HEK293 (cell line): ENCODE measurements around the gene SSBP1.

Source experiments
- ZNF184 ChIP-seq: fragments of 450-650 bp; IDR thresholded peaks from 2 replicates; pipeline ENCODE4 v1.5.1; 2018; ENCODE audit warnings: missing biosample characterization, mild to moderate bottlenecking, missing genetic modification characterization
- ZNF473 ChIP-seq: fragments of 450-650 bp; formaldehyde crosslinking; IDR thresholded peaks from 2 replicates; pipeline ENCODE4 v1.5.1; 2017; ENCODE audit warnings: missing biosample characterization, missing genetic modification characterization
- ZNF555 ChIP-seq: fragments of 450-650 bp; formaldehyde crosslinking; conservative IDR thresholded peaks from 2 replicates; pipeline ENCODE4 v1.5.1; 2017; ENCODE audit warnings: missing biosample characterization, mild to moderate bottlenecking, missing genetic modification characterization, inconsistent platforms
- ZNF777 ChIP-seq: fragments of 450-650 bp; formaldehyde crosslinking; IDR thresholded peaks from 2 replicates; pipeline ENCODE4 v1.5.1; 2017; ENCODE audit warnings: missing biosample characterization, missing genetic modification characterization, borderline replicate concordance
- TF ChIP-seq, protein P1 (sequence below): fragments of 450-650 bp; formaldehyde crosslinking; IDR thresholded peaks from 2 replicates; pipeline ENCODE4 v1.5.1; 2016; ENCODE audit warnings: missing biosample characterization, missing genetic modification characterization
- TF ChIP-seq, protein P2 (sequence below): fragments of 450-650 bp; formaldehyde crosslinking; IDR thresholded peaks from 2 replicates; pipeline ENCODE4 v1.5.1; 2016; ENCODE audit warnings: missing biosample characterization, missing genetic modification characterization, low read depth
- TF ChIP-seq, protein P3 (sequence below): fragments of 450-650 bp; IDR thresholded peaks from 2 replicates; pipeline ENCODE4 v1.5.1; 2018; ENCODE audit warnings: missing biosample characterization, missing genetic modification characterization
- TF ChIP-seq, protein P4 (sequence below): fragments of 450-650 bp; formaldehyde crosslinking; IDR thresholded peaks from 2 replicates; pipeline ENCODE4 v1.5.1; 2016; ENCODE audit warnings: missing biosample characterization, missing genetic modification characterization

DNA sequence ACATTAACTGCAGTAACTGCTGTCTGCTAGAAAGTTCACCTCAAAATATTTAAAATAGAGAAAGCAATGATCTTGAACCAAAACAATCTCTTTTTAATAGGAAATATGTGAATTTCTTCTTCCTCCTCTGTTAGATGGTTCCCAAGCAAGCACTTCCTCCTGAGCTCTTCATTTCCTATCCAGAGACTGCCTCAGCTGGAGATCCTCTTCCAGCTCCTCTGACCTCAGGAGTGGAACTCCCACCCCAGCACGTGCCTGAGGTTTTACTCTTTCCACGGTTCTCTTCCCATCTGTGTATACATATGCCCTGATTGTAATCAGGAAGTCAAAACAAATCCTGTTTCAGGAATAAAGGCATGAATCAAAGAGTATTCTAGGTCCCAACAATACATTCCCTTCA is 41.8 kb upstream of the SSBP1 start:
- TF ChIP-seq, protein P1, sequence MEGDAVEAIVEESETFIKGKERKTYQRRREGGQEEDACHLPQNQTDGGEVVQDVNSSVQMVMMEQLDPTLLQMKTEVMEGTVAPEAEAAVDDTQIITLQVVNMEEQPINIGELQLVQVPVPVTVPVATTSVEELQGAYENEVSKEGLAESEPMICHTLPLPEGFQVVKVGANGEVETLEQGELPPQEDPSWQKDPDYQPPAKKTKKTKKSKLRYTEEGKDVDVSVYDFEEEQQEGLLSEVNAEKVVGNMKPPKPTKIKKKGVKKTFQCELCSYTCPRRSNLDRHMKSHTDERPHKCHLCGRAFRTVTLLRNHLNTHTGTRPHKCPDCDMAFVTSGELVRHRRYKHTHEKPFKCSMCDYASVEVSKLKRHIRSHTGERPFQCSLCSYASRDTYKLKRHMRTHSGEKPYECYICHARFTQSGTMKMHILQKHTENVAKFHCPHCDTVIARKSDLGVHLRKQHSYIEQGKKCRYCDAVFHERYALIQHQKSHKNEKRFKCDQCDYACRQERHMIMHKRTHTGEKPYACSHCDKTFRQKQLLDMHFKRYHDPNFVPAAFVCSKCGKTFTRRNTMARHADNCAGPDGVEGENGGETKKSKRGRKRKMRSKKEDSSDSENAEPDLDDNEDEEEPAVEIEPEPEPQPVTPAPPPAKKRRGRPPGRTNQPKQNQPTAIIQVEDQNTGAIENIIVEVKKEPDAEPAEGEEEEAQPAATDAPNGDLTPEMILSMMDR (tag by site-specific recombination): no peak
- TF ChIP-seq, protein P2, sequence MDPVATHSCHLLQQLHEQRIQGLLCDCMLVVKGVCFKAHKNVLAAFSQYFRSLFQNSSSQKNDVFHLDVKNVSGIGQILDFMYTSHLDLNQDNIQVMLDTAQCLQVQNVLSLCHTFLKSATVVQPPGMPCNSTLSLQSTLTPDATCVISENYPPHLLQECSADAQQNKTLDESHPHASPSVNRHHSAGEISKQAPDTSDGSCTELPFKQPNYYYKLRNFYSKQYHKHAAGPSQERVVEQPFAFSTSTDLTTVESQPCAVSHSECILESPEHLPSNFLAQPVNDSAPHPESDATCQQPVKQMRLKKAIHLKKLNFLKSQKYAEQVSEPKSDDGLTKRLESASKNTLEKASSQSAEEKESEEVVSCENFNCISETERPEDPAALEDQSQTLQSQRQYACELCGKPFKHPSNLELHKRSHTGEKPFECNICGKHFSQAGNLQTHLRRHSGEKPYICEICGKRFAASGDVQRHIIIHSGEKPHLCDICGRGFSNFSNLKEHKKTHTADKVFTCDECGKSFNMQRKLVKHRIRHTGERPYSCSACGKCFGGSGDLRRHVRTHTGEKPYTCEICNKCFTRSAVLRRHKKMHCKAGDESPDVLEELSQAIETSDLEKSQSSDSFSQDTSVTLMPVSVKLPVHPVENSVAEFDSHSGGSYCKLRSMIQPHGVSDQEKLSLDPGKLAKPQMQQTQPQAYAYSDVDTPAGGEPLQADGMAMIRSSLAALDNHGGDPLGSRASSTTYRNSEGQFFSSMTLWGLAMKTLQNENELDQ (tag by site-specific recombination): no peak
- TF ChIP-seq ZNF473 (no peak), ZNF555 (tag by site-specific recombination) (no peak), ZNF777 (tag by site-specific recombination) (no peak), ZNF184 (tag by site-specific recombination) (no peak)
- TF ChIP-seq, protein P3, sequence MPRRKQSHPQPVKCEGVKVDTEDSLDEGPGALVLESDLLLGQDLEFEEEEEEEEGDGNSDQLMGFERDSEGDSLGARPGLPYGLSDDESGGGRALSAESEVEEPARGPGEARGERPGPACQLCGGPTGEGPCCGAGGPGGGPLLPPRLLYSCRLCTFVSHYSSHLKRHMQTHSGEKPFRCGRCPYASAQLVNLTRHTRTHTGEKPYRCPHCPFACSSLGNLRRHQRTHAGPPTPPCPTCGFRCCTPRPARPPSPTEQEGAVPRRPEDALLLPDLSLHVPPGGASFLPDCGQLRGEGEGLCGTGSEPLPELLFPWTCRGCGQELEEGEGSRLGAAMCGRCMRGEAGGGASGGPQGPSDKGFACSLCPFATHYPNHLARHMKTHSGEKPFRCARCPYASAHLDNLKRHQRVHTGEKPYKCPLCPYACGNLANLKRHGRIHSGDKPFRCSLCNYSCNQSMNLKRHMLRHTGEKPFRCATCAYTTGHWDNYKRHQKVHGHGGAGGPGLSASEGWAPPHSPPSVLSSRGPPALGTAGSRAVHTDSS: no peak
- TF ChIP-seq, protein P4, sequence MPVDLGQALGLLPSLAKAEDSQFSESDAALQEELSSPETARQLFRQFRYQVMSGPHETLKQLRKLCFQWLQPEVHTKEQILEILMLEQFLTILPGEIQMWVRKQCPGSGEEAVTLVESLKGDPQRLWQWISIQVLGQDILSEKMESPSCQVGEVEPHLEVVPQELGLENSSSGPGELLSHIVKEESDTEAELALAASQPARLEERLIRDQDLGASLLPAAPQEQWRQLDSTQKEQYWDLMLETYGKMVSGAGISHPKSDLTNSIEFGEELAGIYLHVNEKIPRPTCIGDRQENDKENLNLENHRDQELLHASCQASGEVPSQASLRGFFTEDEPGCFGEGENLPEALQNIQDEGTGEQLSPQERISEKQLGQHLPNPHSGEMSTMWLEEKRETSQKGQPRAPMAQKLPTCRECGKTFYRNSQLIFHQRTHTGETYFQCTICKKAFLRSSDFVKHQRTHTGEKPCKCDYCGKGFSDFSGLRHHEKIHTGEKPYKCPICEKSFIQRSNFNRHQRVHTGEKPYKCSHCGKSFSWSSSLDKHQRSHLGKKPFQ (tag by site-specific recombination): no peak
